ENCODE results near the gene SGF29. TPM values are rescaled to one million over a fixed set of nuclear protein-coding genes. Genes with fewer than 3 reads are reported as not detected.

Gene SGF29
- total RNA-seq, 1 donor from 2014 or later = 10.6 TPM

DNA sequence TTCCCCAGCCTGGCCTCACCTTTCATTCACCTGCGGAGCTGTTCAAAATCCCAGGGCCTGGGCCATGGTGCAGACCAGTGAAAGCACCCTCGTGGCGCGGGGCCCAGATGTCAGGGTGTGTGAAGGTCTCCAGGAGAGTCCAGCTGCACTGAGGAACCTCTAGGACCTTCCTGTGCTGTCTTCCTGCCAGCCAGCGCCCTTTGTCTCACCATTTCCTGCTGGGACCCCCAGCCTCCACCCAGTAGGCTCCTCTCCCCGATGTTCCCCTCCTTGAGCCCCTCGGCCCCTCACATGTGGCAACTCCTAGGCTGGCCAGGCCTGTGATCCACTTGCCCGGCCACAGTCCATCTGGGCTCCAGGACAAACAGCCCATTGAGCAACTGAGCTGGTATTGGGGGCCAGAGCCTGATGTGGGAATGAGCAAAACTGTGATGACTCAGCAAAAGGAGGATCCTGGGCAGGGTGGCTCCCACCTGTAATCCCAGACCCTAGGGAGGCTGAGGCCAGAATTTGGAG lies 42.5 kb downstream of the SGF29 start:
- Histone ChIP-seq H4K20me1 (ENCODE audit: insufficient read depth, low read length) (no peaks in the 10 kb centered on the region), H3K9me3 (ENCODE audit: insufficient read depth, low read depth, low read length) (no peaks in the 10 kb centered on the region), H3K79me2 (ENCODE audit: insufficient read depth, low read length) (no peaks in the 10 kb centered on the region), H3K9ac (ENCODE audit: low read length) (no peak overlapping the region), H3K36me3 (ENCODE audit: insufficient read depth, low read length) (no peaks in the 10 kb centered on the region), H3K27ac (ENCODE audit: low read depth, low read length) (no peak overlapping the region), H3K27me3 (ENCODE audit: insufficient read depth, low read length) (no peaks in the 10 kb centered on the region), H3K4me3 (ENCODE audit: insufficient read depth, low read depth, low read length) (no peak overlapping the region), H3K4me2 (ENCODE audit: low read length) (no peak overlapping the region), H3K4me1 (ENCODE audit: insufficient read depth, low read length) (no peaks in the 10 kb centered on the region), H2AFZ (ENCODE audit: low read depth, low read length) (no peak overlapping the region)
- no peak overlapping the region for H3K27ac Mint-ChIP-seq (ENCODE audit: unreplicated experiment)
- no peak overlapping the region for H3K4me3 Mint-ChIP-seq (ENCODE audit: unreplicated experiment)
- H3K9me3 Mint-ChIP-seq (ENCODE audit: unreplicated experiment) = no peaks in the 10 kb centered on the region
- H3K4me1 Mint-ChIP-seq (ENCODE audit: low read depth, unreplicated experiment) = peaks cover 9% of the 10 kb centered on the region
- peaks cover 5% of the 10 kb centered on the region for H3K36me3 Mint-ChIP-seq (ENCODE audit: low read depth, unreplicated experiment)
- H3K27me3 Mint-ChIP-seq (ENCODE audit: low read depth, unreplicated experiment) = peaks cover 2% of the 10 kb centered on the region
- FAIRE-seq = no peak
- TF ChIP-seq EZH2 (IDR thresholded peaks at IDR 0.05; ENCODE audit: insufficient read depth, low read length) = no peak
- TF ChIP-seq, protein P1, sequence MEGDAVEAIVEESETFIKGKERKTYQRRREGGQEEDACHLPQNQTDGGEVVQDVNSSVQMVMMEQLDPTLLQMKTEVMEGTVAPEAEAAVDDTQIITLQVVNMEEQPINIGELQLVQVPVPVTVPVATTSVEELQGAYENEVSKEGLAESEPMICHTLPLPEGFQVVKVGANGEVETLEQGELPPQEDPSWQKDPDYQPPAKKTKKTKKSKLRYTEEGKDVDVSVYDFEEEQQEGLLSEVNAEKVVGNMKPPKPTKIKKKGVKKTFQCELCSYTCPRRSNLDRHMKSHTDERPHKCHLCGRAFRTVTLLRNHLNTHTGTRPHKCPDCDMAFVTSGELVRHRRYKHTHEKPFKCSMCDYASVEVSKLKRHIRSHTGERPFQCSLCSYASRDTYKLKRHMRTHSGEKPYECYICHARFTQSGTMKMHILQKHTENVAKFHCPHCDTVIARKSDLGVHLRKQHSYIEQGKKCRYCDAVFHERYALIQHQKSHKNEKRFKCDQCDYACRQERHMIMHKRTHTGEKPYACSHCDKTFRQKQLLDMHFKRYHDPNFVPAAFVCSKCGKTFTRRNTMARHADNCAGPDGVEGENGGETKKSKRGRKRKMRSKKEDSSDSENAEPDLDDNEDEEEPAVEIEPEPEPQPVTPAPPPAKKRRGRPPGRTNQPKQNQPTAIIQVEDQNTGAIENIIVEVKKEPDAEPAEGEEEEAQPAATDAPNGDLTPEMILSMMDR (IDR thresholded peaks at IDR 0.05; ENCODE audit: insufficient read depth, low read depth, low read length) = no peak
- DNase-seq (ENCODE audit: low read depth) = no peak

DNA sequence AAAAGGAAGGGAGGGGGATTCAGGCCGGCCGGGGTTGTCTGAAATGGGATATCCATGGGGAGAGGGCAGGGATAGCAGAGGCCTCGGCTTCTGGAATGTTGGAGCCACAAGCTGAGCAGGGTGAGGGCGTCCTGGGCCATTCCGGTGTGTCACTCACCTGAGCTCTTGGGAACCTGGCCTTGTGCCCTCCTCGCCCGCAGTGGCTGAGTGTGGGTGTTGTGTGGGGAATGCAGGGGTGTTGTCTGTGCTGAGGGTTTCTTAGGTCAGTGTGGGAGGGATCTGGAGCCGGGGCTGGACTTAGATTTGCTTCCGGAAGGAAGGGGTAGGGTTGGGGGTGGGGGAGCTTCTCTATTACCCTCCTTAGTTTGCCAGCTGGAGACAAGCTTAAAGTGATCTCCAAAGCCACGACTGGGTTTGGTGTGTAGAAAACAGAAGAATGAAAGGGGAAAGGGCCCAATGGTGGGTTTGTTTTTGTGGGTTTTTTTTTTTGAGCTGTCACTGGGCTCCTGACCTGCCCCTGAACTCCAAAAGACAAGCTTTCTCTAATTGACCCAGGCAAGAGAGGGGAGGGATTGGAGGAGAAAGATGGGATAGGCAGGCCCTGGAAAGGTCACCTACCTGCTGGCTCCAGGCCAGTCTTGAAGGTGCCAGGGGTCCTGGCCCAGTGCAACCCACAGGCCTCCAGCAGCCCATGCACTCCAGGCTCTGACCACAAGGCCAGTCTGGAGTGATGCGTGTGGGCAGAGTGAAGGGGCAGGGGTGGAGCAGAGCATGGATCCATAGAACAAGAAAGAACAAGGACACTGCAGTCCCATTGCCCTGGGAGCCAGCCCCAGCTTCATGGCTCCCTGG lies 43.3 kb downstream of the SGF29 start, which contains the start of gene SULT1A2:
SULT1A2 (minus strand) TSS at position 211 of the 852 bp plus-strand sequence. CDS start 1,120 bp downstream, outside the sequence.
- Histone ChIP-seq H3K9me3 (ENCODE audit: insufficient read depth, low read depth, low read length) (no peaks in the 10 kb centered on the region), H3K4me3 (ENCODE audit: insufficient read depth, low read depth, low read length) (no peak within 1 kb of the TSS), H3K4me2 (ENCODE audit: low read length) (no peak within 1 kb of the TSS), H3K9ac (ENCODE audit: low read length) (no peak within 1 kb of the TSS), H3K4me1 (ENCODE audit: insufficient read depth, low read length) (no peaks in the 10 kb centered on the region), H2AFZ (ENCODE audit: low read depth, low read length) (no peak within 1 kb of the TSS), H4K20me1 (ENCODE audit: insufficient read depth, low read length) (no peaks in the 10 kb centered on the region), H3K36me3 (ENCODE audit: insufficient read depth, low read length) (no peaks in the 10 kb centered on the region), H3K27ac (ENCODE audit: low read depth, low read length) (no peak within 1 kb of the TSS), H3K79me2 (ENCODE audit: insufficient read depth, low read length) (no peaks in the 10 kb centered on the region), H3K27me3 (ENCODE audit: insufficient read depth, low read length) (no peaks in the 10 kb centered on the region)
- peaks cover 2% of the 10 kb centered on the region for H3K27me3 Mint-ChIP-seq (ENCODE audit: low read depth, unreplicated experiment)
- no peak within 1 kb of the TSS for H3K4me3 Mint-ChIP-seq (ENCODE audit: unreplicated experiment)
- H3K36me3 Mint-ChIP-seq (ENCODE audit: low read depth, unreplicated experiment) = peaks cover 5% of the 10 kb centered on the region
- FAIRE-seq (no peak), DNase-seq (ENCODE audit: low read depth) (peak; percentile 15)
- H3K27ac Mint-ChIP-seq (ENCODE audit: unreplicated experiment) = peak within 1 kb of the TSS; percentile 12
- no peaks in the 10 kb centered on the region for H3K9me3 Mint-ChIP-seq (ENCODE audit: unreplicated experiment)
- H3K4me1 Mint-ChIP-seq (ENCODE audit: low read depth, unreplicated experiment) = peaks cover 9% of the 10 kb centered on the region
- TF ChIP-seq, protein P1 (IDR thresholded peaks at IDR 0.05; ENCODE audit: insufficient read depth, low read depth, low read length) = no peak
- TF ChIP-seq EZH2 (IDR thresholded peaks at IDR 0.05; ENCODE audit: insufficient read depth, low read length) = no peak
